Measurements from ENCODE around the gene TTLL3. TPM values are rescaled to one million over a fixed set of nuclear protein-coding genes. Genes with fewer than 3 reads are reported as not detected.
A peak's percentile ranks its signal among the peaks of the same experiment; 100 is the strongest.

The TTLL3 gene
- total and polyA plus RNA-seq, 2 of the 13 experiments (the other 11 are each of a cell fraction or from before 2014, with no cell fraction given), result 9.5 to 51.2 TPM

DNA sequence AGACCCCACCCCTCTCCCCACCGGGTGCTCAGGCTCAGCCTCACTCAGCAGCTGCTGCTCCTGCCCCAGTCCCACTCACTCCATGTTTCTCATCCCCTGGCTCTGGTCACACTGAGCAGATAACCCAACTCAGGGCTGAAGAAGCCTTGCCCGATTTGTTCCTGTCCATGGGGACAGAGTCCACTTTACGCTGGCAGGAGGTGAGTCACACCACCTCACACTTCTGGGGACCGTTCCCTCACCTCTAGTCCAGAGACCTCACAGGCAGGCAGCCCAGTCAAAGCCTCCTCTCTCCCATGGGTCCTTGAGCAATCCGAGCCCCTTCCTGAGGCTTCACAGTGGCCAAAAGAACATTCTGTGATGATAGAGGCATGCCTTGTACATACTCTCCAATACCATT is 68.6 kb downstream of the TTLL3 start (continued):
- TF ChIP-seq ZNF83 (CRISPR knock-in tag; IDR thresholded peaks at IDR 0.05; ENCODE audit: borderline replicate concordance), result no peak
- TF ChIP-seq, protein P1, sequence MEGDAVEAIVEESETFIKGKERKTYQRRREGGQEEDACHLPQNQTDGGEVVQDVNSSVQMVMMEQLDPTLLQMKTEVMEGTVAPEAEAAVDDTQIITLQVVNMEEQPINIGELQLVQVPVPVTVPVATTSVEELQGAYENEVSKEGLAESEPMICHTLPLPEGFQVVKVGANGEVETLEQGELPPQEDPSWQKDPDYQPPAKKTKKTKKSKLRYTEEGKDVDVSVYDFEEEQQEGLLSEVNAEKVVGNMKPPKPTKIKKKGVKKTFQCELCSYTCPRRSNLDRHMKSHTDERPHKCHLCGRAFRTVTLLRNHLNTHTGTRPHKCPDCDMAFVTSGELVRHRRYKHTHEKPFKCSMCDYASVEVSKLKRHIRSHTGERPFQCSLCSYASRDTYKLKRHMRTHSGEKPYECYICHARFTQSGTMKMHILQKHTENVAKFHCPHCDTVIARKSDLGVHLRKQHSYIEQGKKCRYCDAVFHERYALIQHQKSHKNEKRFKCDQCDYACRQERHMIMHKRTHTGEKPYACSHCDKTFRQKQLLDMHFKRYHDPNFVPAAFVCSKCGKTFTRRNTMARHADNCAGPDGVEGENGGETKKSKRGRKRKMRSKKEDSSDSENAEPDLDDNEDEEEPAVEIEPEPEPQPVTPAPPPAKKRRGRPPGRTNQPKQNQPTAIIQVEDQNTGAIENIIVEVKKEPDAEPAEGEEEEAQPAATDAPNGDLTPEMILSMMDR (CRISPR knock-in tag; IDR thresholded peaks at IDR 0.05), result 0 out of 2 replicates have a peak, but pooled peaks have one; percentile 3
- peak; percentile 73 for TF ChIP-seq PHF21A (CRISPR knock-in tag; IDR thresholded peaks at IDR 0.05)
- TF ChIP-seq, protein P2, sequence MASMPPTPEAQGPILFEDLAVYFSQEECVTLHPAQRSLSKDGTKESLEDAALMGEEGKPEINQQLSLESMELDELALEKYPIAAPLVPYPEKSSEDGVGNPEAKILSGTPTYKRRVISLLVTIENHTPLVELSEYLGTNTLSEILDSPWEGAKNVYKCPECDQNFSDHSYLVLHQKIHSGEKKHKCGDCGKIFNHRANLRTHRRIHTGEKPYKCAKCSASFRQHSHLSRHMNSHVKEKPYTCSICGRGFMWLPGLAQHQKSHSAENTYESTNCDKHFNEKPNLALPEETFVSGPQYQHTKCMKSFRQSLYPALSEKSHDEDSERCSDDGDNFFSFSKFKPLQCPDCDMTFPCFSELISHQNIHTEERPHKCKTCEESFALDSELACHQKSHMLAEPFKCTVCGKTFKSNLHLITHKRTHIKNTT (CRISPR knock-in tag; IDR thresholded peaks at IDR 0.05), result no peak
- TF ChIP-seq ZNF20 (CRISPR knock-in tag; IDR thresholded peaks at IDR 0.05), result no peak
- 0 out of 2 replicates have a peak, but pooled peaks have one; percentile 35 for TF ChIP-seq ESRRA (CRISPR knock-in tag; IDR thresholded peaks at IDR 0.05; ENCODE audit: low read depth)
- TF ChIP-seq ZNF746 (CRISPR knock-in tag; IDR thresholded peaks at IDR 0.05), result 0 out of 2 replicates have a peak, but pooled peaks have one; percentile 56
- TF ChIP-seq, protein P3, sequence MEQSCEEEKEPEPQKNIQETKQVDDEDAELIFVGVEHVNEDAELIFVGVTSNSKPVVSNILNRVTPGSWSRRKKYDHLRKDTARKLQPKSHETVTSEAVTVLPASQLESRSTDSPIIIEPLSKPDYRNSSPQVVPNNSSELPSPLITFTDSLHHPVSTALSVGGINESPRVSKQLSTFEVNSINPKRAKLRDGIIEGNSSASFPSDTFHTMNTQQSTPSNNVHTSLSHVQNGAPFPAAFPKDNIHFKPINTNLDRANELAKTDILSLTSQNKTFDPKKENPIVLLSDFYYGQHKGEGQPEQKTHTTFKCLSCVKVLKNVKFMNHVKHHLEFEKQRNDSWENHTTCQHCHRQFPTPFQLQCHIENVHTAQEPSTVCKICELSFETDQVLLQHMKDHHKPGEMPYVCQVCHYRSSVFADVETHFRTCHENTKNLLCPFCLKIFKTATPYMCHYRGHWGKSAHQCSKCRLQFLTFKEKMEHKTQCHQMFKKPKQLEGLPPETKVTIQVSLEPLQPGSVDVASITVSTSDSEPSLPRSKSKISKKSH (CRISPR knock-in tag; IDR thresholded peaks at IDR 0.05; ENCODE audit: borderline replicate concordance), result 0 out of 2 replicates have a peak, but pooled peaks have one; percentile 48
- TF ChIP-seq ZNF740 (CRISPR knock-in tag; IDR thresholded peaks at IDR 0.05), result no peak
- TF ChIP-seq ZBTB34 (CRISPR knock-in tag; IDR thresholded peaks at IDR 0.05), result no peak
- TF ChIP-seq SALL1 (CRISPR knock-in tag; IDR thresholded peaks at IDR 0.05), result peak; percentile 63; the same call in 1 of the 2 replicates
- no peak for TF ChIP-seq ZSCAN30 (CRISPR knock-in tag; IDR thresholded peaks at IDR 0.05)
- TF ChIP-seq ZNF883 (CRISPR knock-in tag; IDR thresholded peaks at IDR 0.05; ENCODE audit: not compliant biosample characterization), result no peak
- no peak for TF ChIP-seq ZNF326 (CRISPR knock-in tag; IDR thresholded peaks at IDR 0.05; ENCODE audit: borderline replicate concordance)
- TF ChIP-seq, protein P4, sequence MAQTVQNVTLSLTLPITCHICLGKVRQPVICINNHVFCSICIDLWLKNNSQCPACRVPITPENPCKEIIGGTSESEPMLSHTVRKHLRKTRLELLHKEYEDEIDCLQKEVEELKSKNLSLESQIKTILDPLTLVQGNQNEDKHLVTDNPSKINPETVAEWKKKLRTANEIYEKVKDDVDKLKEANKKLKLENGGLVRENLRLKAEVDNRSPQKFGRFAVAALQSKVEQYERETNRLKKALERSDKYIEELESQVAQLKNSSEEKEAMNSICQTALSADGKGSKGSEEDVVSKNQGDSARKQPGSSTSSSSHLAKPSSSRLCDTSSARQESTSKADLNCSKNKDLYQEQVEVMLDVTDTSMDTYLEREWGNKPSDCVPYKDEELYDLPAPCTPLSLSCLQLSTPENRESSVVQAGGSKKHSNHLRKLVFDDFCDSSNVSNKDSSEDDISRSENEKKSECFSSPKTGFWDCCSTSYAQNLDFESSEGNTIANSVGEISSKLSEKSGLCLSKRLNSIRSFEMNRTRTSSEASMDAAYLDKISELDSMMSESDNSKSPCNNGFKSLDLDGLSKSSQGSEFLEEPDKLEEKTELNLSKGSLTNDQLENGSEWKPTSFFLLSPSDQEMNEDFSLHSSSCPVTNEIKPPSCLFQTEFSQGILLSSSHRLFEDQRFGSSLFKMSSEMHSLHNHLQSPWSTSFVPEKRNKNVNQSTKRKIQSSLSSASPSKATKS (CRISPR knock-in tag; IDR thresholded peaks at IDR 0.05), result no peak
- TF ChIP-seq BATF2 (CRISPR knock-in tag; IDR thresholded peaks at IDR 0.05), result no peak
- no peak for TF ChIP-seq SNRNP70 (IDR thresholded peaks at IDR 0.05; ENCODE audit: low read depth, low read length)
- TF ChIP-seq U2AF1 (optimal IDR thresholded peaks at IDR 0.05; ENCODE audit: low read depth, low read length), result no peak
- TF ChIP-seq TEAD2 (CRISPR knock-in tag; IDR thresholded peaks at IDR 0.05), result no peak
- TF ChIP-seq KDM4B (CRISPR knock-in tag; IDR thresholded peaks at IDR 0.05), result no peak
- no peak for TF ChIP-seq ZBTB42 (CRISPR knock-in tag; IDR thresholded peaks at IDR 0.05)

Measured in HepG2 (cell line).